ENCODE results near the gene UBASH3B.

The UBASH3B gene

GRCh38 chr11:122672892-122673291, 17.4 kb downstream of the UBASH3B start:
- TF ChIP-seq, protein P1, sequence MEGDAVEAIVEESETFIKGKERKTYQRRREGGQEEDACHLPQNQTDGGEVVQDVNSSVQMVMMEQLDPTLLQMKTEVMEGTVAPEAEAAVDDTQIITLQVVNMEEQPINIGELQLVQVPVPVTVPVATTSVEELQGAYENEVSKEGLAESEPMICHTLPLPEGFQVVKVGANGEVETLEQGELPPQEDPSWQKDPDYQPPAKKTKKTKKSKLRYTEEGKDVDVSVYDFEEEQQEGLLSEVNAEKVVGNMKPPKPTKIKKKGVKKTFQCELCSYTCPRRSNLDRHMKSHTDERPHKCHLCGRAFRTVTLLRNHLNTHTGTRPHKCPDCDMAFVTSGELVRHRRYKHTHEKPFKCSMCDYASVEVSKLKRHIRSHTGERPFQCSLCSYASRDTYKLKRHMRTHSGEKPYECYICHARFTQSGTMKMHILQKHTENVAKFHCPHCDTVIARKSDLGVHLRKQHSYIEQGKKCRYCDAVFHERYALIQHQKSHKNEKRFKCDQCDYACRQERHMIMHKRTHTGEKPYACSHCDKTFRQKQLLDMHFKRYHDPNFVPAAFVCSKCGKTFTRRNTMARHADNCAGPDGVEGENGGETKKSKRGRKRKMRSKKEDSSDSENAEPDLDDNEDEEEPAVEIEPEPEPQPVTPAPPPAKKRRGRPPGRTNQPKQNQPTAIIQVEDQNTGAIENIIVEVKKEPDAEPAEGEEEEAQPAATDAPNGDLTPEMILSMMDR (IDR thresholded peaks at IDR 0.05; ENCODE audit: low read depth, low read length, missing control alignments): no peak
- in situ Hi-C loops (cut with HindIII; ENCODE audit: low sequenced_read_pairs): no loop called here
- no peak for DNase-seq (ENCODE audit: low read depth)
- H3K4me3 ChIP-seq (ENCODE audit: low read depth, low read length): no peak overlapping the region

GRCh38 chr11:122673701-122674100, 18.2 kb downstream of the UBASH3B start:
- no peak overlapping the region for H3K4me3 ChIP-seq (ENCODE audit: low read depth, low read length)
- in situ Hi-C loops (cut with HindIII; ENCODE audit: low sequenced_read_pairs): no loop called here
- DNase-seq (ENCODE audit: low read depth): no peak
- TF ChIP-seq, protein P1 (IDR thresholded peaks at IDR 0.05; ENCODE audit: low read depth, low read length, missing control alignments): no peak

DNA sequence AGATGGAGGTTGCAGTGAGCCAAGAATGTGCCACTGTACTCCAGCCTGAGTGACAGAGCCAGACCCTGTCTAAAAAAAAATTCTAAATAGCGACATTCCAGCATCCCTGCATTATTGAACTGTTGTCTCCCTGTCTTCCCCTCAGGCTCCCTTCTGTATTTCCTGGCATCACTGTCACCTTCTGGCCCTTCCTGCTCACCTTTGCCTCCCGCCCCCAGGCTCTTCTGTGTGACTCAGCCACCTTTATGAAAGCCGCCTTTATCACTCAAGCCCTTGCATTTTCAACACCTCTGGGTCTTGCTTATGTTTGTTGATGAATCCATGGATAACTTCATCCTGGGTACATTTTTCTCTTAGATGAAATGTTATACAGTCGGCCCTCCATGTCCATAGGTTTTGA, 21.1 kb downstream of the UBASH3B start:
- TF ChIP-seq, protein P1 (IDR thresholded peaks at IDR 0.05; ENCODE audit: low read depth, low read length, missing control alignments): no peak
- no peak overlapping the region for H3K4me3 ChIP-seq (ENCODE audit: low read depth, low read length)
- in situ Hi-C loops (cut with HindIII; ENCODE audit: low sequenced_read_pairs): no loop called here
- DNase-seq (ENCODE audit: low read depth): no peak

DNA sequence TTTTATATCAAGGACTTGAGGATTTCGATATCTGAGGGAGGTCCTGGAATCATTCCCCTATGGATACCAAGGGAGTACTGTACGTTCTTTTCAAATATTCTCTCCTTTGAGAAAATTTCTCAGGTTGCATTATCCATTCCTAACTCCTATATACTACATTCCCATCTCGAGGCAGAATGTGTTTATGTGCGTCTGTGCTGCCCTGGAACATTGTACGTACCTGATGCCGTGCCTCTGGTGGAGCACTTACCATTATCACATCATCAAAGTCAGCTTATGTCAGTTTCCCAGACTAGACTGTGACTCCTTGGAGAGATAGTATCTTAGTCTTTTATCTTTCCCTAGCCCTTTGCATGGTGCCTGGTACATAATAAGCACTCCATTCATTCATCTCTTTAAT, 21.7 kb downstream of the UBASH3B start:
- TF ChIP-seq, protein P1 (IDR thresholded peaks at IDR 0.05; ENCODE audit: low read depth, low read length, missing control alignments): no peak
- in situ Hi-C loops (cut with HindIII; ENCODE audit: low sequenced_read_pairs): no loop called here
- DNase-seq (ENCODE audit: low read depth): no peak
- no peak overlapping the region for H3K4me3 ChIP-seq (ENCODE audit: low read depth, low read length)

DNA sequence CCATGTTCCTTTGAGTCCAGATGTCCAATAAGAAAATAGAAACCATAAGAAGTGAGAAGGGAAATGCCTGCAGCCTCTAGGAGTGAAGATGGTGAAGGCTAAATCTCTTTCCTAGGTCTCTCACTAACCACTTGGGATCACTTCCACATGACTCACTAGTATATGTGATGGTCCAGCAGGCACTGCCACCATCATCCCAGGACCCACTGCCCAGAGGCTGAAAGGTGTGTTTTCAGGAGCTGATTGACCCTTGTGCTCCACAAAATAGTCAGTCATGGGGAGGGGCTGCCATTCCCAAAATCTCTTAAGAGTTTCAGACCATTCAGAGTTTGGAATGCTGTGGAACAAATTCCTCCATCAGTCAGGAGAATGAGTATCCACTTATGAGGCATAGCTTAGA, 22.9 kb downstream of the UBASH3B start:
- in situ Hi-C loops (cut with HindIII; ENCODE audit: low sequenced_read_pairs): no loop called here
- H3K4me3 ChIP-seq (ENCODE audit: low read depth, low read length): no peak overlapping the region
- no peak for DNase-seq (ENCODE audit: low read depth)
- TF ChIP-seq, protein P1 (IDR thresholded peaks at IDR 0.05; ENCODE audit: low read depth, low read length, missing control alignments): no peak

DNA sequence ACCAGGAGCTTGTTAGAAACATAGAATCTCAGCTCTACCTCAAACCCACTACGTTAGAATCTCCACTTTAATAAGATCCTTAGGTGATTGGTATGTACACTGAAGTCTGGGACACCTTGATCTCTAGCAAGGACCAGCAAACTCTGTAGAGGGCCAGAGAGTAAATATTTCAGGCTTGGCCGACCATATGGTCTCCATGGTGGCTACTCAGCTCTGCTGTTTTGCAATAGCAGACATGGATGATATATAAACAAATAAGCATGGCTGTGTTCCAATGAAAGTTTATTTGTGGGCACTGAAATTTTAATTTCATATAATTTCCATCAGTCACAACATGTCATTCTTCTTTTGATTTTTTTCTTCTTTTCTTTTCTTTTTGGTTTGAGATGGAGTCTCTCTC, 23.9 kb downstream of the UBASH3B start:
- no peak overlapping the region for H3K4me3 ChIP-seq (ENCODE audit: low read depth, low read length)
- no peak for DNase-seq (ENCODE audit: low read depth)
- TF ChIP-seq, protein P1 (IDR thresholded peaks at IDR 0.05; ENCODE audit: low read depth, low read length, missing control alignments): no peak
- in situ Hi-C loops (cut with HindIII; ENCODE audit: low sequenced_read_pairs): no loop called here

GRCh38 chr11:122681070-122681469, 25.5 kb downstream of the UBASH3B start:
- in situ Hi-C loops (cut with HindIII; ENCODE audit: low sequenced_read_pairs): no loop called here
- TF ChIP-seq, protein P1 (IDR thresholded peaks at IDR 0.05; ENCODE audit: low read depth, low read length, missing control alignments): no peak
- no peak for DNase-seq (ENCODE audit: low read depth)
- H3K4me3 ChIP-seq (ENCODE audit: low read depth, low read length): no peak overlapping the region
